ENCODE results near the gene CEP112.

Gene CEP112

DNA sequence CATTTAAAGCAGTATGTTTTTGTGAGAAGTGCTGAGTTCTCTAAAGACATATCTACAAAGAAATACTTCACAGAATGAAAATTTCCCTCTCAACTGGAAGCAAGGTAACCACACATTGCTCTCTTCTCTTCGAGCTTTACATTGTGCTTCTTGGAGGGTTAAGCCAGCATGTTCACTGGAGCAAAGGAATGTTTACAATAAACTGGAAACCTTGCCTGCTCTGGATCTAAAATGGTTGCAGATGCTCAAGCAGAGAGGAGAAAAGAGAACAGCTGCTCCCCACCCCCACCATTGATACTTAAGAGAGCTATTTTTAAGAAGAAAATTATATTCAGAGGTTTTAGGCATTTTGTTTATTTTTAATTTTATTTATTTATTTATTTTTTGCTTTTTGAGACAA is 213.1 kb downstream of the CEP112 start:
- DNase-seq = no peak

DNA sequence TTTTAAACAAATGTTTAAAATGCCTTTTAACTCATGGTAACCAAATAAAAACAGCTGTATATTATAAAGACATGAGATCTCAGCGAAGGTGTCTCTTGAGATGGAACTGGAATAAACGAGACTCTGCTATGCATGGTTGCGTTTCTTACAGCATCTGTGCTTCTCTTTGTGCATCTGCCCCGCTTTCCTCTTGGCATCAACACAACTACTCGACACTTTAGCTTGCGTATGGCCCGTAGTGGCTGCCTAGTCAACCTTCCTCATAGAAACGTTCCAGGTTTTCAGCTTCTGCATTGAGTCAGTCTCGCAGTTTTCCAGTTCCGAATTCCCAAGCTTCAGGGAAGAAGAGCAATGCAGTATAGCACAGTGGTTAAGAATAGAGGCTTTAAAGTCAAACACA is 214.9 kb downstream of the CEP112 start:
- DNase-seq = no peak

DNA sequence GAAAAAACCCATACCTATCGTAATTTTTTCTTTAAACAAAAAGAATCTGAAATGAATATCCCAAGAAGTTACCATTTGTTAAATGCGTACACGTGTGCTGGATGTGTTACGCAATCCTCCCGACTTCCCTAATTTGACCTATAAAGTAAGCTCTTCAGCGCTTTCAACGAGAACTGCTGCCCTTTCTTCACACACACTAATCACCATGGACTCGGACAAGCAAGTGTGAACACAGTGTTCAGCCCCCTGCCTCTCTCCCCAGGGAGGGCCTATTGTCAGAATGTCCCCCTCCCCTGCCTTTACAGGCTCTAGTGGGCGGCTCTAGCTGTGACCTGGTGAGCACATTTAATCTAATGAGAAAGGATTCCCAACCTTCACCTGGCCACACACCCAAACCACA is 216.1 kb downstream of the CEP112 start:
- no peak for DNase-seq

DNA sequence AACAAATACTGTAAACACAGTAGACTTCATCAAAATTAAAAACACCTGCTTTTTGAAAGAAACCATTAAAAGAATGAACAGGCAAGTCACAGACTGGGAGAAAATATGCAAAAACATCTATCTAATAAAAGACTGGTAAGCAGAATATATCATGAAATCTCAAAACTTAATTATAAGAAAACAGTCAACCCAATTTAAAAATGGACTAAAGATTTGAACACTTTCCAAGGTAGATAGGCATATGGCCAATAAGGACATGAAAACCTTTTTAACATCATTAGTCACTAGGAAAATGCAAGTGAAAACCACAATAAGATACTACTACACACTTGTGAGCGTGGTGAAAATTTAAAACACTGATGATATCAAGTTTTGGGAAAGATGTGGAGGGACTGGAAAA is 218.7 kb downstream of the CEP112 start:
- DNase-seq = no peak

DNA sequence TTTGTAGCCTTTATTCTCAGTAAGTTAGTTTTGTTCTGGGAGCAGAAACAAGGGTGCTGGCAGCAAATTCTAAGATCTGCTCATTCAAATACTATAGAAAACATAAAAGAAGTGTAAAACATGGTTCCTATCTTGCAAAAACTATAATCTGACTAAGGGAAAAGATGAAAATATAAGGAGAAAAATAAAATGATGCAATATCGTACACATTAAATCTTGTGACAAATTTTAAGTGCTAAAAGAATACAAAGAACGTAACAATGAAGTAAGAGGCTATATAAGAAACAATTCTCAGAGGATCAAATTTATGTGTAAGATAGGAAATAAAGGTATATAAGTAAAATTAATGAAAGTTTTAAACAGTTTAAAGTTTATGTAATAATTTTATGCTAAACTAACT is 224.6 kb downstream of the CEP112 start:
- DNase-seq = no peak

DNA sequence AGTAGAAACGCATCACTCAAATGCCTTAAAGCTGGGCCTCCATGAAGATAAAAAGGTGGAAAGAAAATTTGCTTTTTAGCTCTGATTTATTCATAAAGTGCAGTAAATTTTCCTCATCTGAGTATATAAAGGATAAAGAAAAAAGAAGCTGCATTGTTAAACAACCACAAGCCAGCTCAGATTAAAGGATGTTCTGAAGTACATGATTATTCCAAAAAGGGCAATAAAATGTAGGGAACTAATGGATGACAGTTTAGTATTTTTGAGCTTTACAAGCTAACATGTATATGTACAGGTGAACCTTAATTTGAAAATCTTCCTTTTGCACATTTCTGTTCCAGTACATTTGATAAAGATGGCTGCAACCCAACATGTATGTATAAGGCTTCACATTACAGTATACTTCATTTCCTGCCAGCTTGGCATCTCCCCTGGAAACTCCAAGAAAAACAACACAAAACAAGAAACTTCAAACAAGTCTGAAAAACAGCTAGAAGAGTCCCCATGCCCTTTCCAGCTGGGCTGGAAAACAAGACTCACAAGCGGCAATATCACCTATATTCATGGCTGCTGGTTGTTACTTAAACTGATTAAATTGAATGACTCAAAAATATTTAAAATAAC is 225.7 kb downstream of the CEP112 start:
- DNase-seq = no peak

GRCh38 chr17:65963179-65963578 is 228.8 kb downstream of the CEP112 start:
- DNase-seq = no peak

GRCh38 chr17:65959630-65960029 is 232.3 kb downstream of the CEP112 start:
- no peak for DNase-seq

DNA sequence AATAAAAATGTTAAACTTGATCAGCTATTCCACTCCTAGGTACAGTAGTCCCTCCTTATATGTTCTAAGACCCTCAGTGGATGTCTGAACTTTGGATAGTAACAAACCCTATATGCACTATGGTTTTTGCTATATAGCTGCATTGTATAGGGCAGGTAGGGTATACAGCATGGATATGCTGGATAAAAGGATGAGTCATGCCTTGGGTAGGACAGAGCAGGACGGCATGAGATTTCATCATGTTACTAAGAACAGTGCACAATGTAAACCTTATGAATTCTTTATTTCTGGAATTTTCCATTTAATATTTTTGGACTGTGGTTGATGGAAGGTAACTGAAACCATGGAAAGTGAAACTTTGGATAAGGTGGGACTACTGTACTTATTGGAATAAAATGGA is 235.1 kb downstream of the CEP112 start:
- DNase-seq = no peak

DNA sequence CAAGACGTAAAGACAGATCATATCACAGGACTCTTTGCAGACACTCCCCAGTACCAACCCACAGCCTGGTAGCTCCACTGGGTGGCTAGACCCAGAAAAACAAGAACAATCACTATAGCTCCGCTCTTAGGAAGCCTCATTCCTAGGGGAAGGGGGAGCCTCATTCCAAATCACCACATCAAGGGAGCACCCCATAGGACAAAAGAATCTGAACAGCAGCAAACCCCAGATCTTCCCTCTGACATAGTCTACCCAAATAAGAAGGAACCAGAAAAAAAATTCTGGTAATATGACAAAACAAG is 237.8 kb downstream of the CEP112 start:
- DNase-seq = no peak

GRCh38 chr17:65953316-65954147 is 238.4 kb downstream of the CEP112 start:
- no peak for DNase-seq

DNA sequence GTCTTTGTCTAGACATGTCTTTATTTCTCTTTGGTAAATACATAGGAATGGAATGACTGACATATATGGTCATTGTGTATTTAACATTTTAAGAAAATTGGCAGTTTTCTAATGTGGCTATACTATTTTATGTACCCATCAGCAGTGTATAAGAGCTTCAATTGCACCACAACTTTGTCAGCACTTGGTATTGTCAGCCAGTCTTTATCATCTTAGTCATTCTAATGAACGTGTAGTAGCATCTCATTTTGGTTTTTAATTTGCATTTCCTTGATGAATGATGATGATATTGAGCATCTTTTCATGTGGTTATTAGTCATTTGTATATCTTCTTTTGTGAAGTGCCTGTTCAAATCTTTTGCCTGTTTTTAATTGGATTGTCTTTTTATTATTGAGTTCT is 239.3 kb downstream of the CEP112 start:
- DNase-seq = no peak

- DNase-seq = no peak
Observed at GRCh38 chr17:65952015-65952414, 239.9 kb downstream of the CEP112 start.

DNA sequence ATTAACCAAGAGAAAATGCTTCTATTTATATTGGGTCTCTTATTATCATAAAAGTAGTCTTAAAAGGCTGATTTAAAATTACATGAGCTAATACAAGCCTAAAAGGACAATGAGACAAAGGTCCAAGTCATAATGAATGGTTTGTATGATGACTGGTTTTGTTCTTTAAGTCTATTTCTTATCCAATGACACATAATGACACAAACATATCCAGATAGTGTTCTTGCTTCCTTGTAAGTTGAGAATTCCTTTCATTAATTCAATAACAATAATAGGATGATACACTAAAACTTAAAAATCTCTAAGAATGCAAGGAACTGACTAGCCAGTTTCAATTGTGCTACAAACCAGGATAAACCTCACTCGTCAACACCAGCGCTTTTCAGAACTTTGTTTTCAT is 244.1 kb downstream of the CEP112 start:
- DNase-seq = no peak

DNA sequence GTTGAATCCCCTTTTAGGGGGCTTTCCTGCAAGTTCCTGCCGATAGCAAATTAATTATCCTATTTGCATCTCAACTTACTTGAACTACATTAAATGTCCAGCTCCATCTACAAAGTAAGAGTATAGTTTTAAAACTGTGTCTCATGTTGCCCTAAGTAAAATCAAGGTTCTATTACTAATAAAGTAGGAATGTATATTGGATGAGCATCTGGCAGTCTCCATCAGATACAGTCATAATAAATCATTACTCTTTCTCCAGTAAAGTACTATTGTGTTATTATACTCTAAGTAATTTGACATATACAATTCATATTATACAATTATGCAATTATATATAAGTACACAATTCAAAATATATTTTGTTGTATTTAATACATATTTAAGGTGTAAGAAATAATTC is 249.3 kb downstream of the CEP112 start:
- DNase-seq = no peak

DNA sequence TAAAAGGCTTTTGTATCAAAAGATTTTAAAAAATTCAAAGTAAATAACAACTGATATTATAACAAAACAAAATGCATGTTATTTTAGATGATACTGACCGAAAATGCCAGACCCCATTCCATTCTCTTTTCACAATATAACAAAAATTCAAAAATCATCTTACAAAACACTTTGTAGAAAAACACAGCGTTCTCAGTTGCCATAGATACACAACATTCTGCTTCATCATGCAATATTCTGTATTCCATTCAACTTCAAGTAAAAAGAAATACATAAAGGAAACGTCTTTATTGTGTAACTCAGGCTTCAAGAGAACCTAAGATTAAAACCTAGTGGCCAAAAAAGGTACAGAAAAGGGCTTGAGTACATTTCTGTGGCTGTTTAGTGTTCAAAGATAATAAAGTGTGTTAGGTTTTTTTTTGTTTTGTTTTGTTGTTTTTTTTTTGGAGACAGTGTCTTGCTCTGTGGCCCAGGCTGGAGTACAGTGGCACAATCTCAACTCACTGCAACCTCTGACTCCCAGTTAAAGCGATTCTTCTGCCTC is 250.5 kb downstream of the CEP112 start:
- no peak for DNase-seq

DNA sequence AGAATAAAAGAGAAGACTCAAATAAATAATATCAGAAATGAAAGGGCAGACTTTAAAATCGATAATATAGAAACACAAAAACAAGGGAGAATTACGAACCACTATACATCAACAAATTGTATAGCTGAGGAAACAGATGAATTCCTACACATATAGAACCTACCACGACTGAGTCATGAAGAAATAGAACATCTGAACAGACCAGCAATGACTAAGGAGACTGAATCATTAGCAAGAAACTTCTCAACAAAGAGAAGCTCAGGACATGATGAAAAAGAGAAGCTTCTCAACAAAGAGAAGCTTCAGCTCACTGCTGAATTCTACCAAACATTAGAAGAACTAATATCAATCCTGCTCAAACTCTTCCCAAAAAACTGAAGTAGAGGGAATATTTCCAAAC is 255.9 kb downstream of the CEP112 start:
- DNase-seq = no peak

- no peak for DNase-seq
Observed at GRCh38 chr17:65933290-65933689, 258.6 kb downstream of the CEP112 start.

DNA sequence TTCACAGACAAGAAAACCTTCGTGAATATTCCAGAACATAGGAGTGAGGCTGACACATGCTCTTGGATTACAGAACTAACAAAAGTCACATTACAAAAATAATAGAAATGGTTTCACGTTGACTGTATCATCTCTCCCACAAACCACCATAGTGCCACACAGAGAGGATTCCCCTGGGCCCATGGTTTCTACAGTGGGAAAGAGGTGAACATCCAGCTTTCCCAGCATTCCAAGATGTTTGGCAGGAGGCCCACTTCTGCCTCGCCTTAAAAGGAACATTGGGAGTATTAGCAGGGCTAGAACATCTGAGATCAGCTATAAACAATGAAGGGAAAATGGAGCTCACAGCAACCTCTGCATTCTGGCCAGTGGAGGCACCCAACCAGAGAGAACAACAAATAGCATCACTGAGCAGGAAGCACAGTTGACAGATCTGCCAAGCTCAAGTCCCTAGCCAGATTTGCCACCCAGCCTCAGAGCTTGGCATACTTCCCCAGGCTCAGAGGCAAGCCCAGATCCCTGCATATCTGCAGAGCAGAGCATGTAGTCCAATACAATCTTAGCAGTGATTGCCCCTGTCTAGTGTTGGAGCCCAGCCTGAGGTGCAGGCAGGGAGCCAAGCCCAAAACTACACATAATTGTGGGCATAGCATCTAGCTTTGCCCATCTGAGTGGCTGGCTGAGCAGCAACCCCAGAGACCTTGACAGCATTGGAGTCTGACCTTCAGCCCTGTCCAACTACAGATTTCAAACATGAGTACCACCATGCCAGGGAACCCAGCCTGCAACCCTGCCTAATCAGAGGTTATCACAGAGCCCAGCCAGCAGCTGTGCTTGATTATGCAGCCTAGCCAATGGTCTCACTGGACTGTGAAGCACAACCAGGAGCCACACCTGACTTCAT is 260.4 kb downstream of the CEP112 start:
- DNase-seq = no peak

- no peak for DNase-seq
Observed at GRCh38 chr17:65930140-65930730, 261.7 kb downstream of the CEP112 start.

GRCh38 chr17:65926599-65926998 is 265.3 kb downstream of the CEP112 start:
- DNase-seq = no peak

DNA sequence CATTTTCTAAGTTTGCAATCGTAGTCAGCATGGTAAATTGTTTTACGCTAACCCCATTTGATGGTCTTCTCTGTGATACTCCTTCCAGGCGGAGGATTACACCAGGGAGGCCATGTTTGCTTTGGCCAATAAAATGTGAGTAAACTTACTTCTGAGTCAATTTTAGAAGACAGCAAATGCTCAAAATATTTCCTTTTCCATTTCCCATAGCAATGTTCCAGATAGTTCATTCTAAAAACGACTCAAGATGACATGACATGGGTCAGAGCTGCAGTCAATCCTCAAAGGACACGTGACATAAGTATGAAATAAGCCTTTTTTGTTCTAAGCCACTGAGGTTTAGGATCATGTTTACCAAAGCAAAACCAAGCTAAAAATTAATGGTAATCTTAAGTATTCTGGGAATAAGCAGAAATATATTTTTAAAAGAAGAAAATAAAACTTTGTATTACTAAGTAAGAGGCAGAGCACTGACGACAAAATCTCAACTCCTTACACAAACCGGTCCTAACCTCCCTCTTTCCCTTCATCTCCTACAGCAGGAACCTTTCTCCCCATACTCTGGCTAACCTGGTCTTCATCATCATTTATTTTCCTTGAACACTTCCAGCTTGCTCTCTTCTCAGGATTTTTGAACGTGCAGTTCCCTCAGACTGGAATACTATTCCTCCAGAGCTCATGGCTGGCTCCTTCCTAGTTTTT is 266.2 kb downstream of the CEP112 start:
- DNase-seq = no peak

- DNase-seq = no peak
Observed at GRCh38 chr17:65920996-65921395, 270.9 kb downstream of the CEP112 start.

All from CD4-positive, alpha-beta T cell treated with Interleukin-1 beta for 1 hour (primary cell).